Lower lobe of right lung (tissue), 2 donors: ENCODE measurements around the gene B3GLCT. TPM values are rescaled to one million over a fixed set of nuclear protein-coding genes. Genes with fewer than 3 reads are reported as not detected.
"Not testable (repeated sequence)": the region's sequence is repeated elsewhere in the genome, so short reads cannot be mapped to it uniquely, and the experiment has no call there.

Experiments used
- ATAC-seq, 2 donors: fragments of 200-7000 bp; cut with Tn5 transposase; one replicate each; pipeline ENCODE4 v1.9.1; 2020 to 2022; ENCODE audit warnings: mild to moderate bottlenecking in 2 of 2, moderate library complexity in 2 of 2
- DNase-seq: peaks from one replicate; pipeline ENCODE4 v3.0.0-alpha.2; 2020
- H3K27ac ChIP-seq: fragments of 200-600 bp; one replicate; pipeline ENCODE4 v1.8.0; 2022
- H3K27me3 ChIP-seq: fragments of 200-600 bp; one replicate; pipeline ENCODE4 v1.8.0; 2022; ENCODE audit warnings: low read depth
- H3K36me3 ChIP-seq: fragments of 200-600 bp; one replicate; pipeline ENCODE4 v1.8.0; 2022; ENCODE audit warnings: mild to moderate bottlenecking
- H3K4me1 ChIP-seq: fragments of 200-600 bp; one replicate; pipeline ENCODE4 v1.8.0; 2022
- H3K4me3 ChIP-seq: fragments of 200-600 bp; one replicate; pipeline ENCODE4 v1.8.0; 2022; ENCODE audit warnings: mild to moderate bottlenecking
- H3K9me3 ChIP-seq: fragments of 200-600 bp; one replicate; pipeline ENCODE4 v1.8.0; 2022
- CTCF ChIP-seq: fragments of 200-600 bp; IDR thresholded peaks from one replicate; pipeline ENCODE4 v1.8.0; 2022; ENCODE audit warnings: antibody characterized with exemption, mild to moderate bottlenecking
- intact Hi-C: fragments of 100-400 bp; cut with DNase I; formaldehyde crosslinking; loops from one replicate; pipeline ENCODE4 v1.11.0; 2022
- total RNA-seq: library from RNA; stranded (reverse); fragmentation: NEBNext Ultra II Directional; extraction: Animal tissue kit (Norgen Biotek cat#: 25700); gene quantifications from one replicate; pipeline ENCODE4 v1.2.1, GENCODE V29; 2021
- donor health status: DM: no; HTN: yes; CAD: no; lungs with severe emphysema.

B3GLCT gene
- total RNA-seq, 1 donor from 2014 or later, result 6.1 TPM

- no peaks in the 10 kb centered on the region for H3K4me1 ChIP-seq
- intact Hi-C loops, result no loop called here
- DNase-seq, result no peak
- H3K27ac ChIP-seq, result no peak overlapping the region
- no peak overlapping the region for H3K4me3 ChIP-seq
- H3K9me3 ChIP-seq, result no peaks in the 10 kb centered on the region
- TF ChIP-seq CTCF, result no peak
- ATAC-seq, result no peak
- no peaks in the 10 kb centered on the region for H3K27me3 ChIP-seq
- H3K36me3 ChIP-seq, result peaks cover 4% of the 10 kb centered on the region
Measured at GRCh38 chr13:31331068-31331467, 131.3 kb downstream of the B3GLCT start.

GRCh38 chr13:31334547-31334946, 134.8 kb downstream of the B3GLCT start:
- no peak for DNase-seq
- TF ChIP-seq CTCF, result no peak
- intact Hi-C loops, result no loop called here

GRCh38 chr13:31334994-31335557, 135.3 kb downstream of the B3GLCT start:
- peaks cover under 1% of the 10 kb centered on the region for H3K9me3 ChIP-seq
- intact Hi-C loops, result no loop called here
- ATAC-seq (peak in 1 of 2 donors; percentile 9), DNase-seq (no peak)
- no peak overlapping the region for H3K27ac ChIP-seq
- no peak overlapping the region for H3K4me3 ChIP-seq
- H3K27me3 ChIP-seq, result no peaks in the 10 kb centered on the region
- TF ChIP-seq CTCF, result no peak
- H3K4me1 ChIP-seq, result no peaks in the 10 kb centered on the region
- H3K36me3 ChIP-seq, result no peaks in the 10 kb centered on the region

More at GRCh38 chr13:31334547-31334946, 134.8 kb downstream of the B3GLCT start:
- ATAC-seq, result no peak
- H3K27me3 ChIP-seq, result no peaks in the 10 kb centered on the region
- no peaks in the 10 kb centered on the region for H3K9me3 ChIP-seq
- no peak overlapping the region for H3K27ac ChIP-seq
- H3K4me1 ChIP-seq, result no peaks in the 10 kb centered on the region
- peaks cover 1% of the 10 kb centered on the region for H3K36me3 ChIP-seq
- no peak overlapping the region for H3K4me3 ChIP-seq

- intact Hi-C loops, DNase-seq: not testable (repeated sequence)
Measured at GRCh38 chr13:31339616-31340015, 139.8 kb downstream of the B3GLCT start.

GRCh38 chr13:31340848-31341247, 141.1 kb downstream of the B3GLCT start:
- H3K27ac ChIP-seq, ATAC-seq, intact Hi-C loops, H3K36me3 ChIP-seq, DNase-seq, H3K9me3 ChIP-seq, H3K4me3 ChIP-seq, H3K4me1 ChIP-seq, H3K27me3 ChIP-seq: not testable (repeated sequence)

More at GRCh38 chr13:31339616-31340015, 139.8 kb downstream of the B3GLCT start:
- H3K27me3 ChIP-seq, H3K36me3 ChIP-seq, ATAC-seq, H3K4me3 ChIP-seq, H3K9me3 ChIP-seq, H3K4me1 ChIP-seq, H3K27ac ChIP-seq: not testable (repeated sequence)

- Histone ChIP-seq H3K27me3 (no peaks in the 10 kb centered on the region), H3K27ac (no peak overlapping the region), H3K4me3 (no peak overlapping the region), H3K36me3 (no peaks in the 10 kb centered on the region), H3K4me1 (no peaks in the 10 kb centered on the region), H3K9me3 (no peaks in the 10 kb centered on the region)
- ATAC-seq (no peak), DNase-seq (no peak)
- intact Hi-C loops, result no loop called here
- TF ChIP-seq CTCF, result no peak
Measured at GRCh38 chr13:31346891-31347290, 147.1 kb downstream of the B3GLCT start.
